HG02763 (cell line): ENCODE results near the gene UGT1A7.
"Not testable (repeated sequence)": the region's sequence is repeated elsewhere in the genome, so short reads cannot be mapped to it uniquely, and the experiment has no call there.

Experiments used
- ATAC-seq: cut with Tn5 transposase; IDR thresholded peaks from one replicate; pipeline ENCODE4 v1.9.1; 2021; ENCODE audit warnings: mild to moderate bottlenecking, moderate library complexity; ENCODE audit not compliant: unreplicated experiment

Gene UGT1A7

GRCh38 chr2:233679196-233679595 lies 2.5 kb upstream of the UGT1A7 start:
- no peak for ATAC-seq

- ATAC-seq: no peak
Observed at GRCh38 chr2:233680361-233681045, 1.2 kb upstream of the UGT1A7 start.

- no peak for ATAC-seq
Observed at GRCh38 chr2:233684640-233685039, 2.9 kb downstream of the UGT1A7 start.

- ATAC-seq: no peak
Observed at GRCh38 chr2:233686928-233687327, 5.2 kb downstream of the UGT1A7 start.

GRCh38 chr2:233688341-233688740 lies 6.6 kb downstream of the UGT1A7 start:
- no peak for ATAC-seq

- ATAC-seq: no peak
Observed at GRCh38 chr2:233689031-233689430, 7.3 kb downstream of the UGT1A7 start.

GRCh38 chr2:233689501-233689900 lies 7.8 kb downstream of the UGT1A7 start:
- ATAC-seq: no peak

- no peak for ATAC-seq
Observed at GRCh38 chr2:233690444-233690843, 8.7 kb downstream of the UGT1A7 start.

- no peak for ATAC-seq
Observed at GRCh38 chr2:233691443-233692433, 10.0 kb downstream of the UGT1A7 start.

GRCh38 chr2:233692648-233693047 lies 10.9 kb downstream of the UGT1A7 start, which contains the start of gene UGT1A6:
Gene UGT1A6 (plus strand): TSS chr2:233692890. CDS start chr2:233693005, 115 bp downstream.
- ATAC-seq: no peak

- no peak for ATAC-seq
Observed at GRCh38 chr2:233693963-233694362, 12.3 kb downstream of the UGT1A7 start.

- no peak for ATAC-seq
Observed at GRCh38 chr2:233698740-233699139, 17.0 kb downstream of the UGT1A7 start.

GRCh38 chr2:233699424-233700027 lies 17.8 kb downstream of the UGT1A7 start:
- no peak for ATAC-seq

- ATAC-seq: no peak
Observed at GRCh38 chr2:233700028-233700635, 18.4 kb downstream of the UGT1A7 start.

- ATAC-seq: not testable (repeated sequence)
Observed at GRCh38 chr2:233700842-233701241, 19.1 kb downstream of the UGT1A7 start.

- ATAC-seq: no peak
Observed at GRCh38 chr2:233702238-233702637, 20.5 kb downstream of the UGT1A7 start.

GRCh38 chr2:233705911-233706506 lies 24.3 kb downstream of the UGT1A7 start:
- ATAC-seq: no peak

- no peak for ATAC-seq
Observed at GRCh38 chr2:233706720-233707119, 25.0 kb downstream of the UGT1A7 start.

- ATAC-seq: no peak
Observed at GRCh38 chr2:233707940-233708644, 26.4 kb downstream of the UGT1A7 start.

GRCh38 chr2:233708942-233709341 lies 27.2 kb downstream of the UGT1A7 start:
- no peak for ATAC-seq
